GM19099 (cell line): Measurements from ENCODE around the gene TMCC1.

Experiments
- POLR2A ChIP-seq: IDR thresholded peaks from 3 replicates; pipeline ENCODE4 v1.6.1; 2011; ENCODE audit warnings: low read depth; ENCODE audit not compliant: insufficient read length; ENCODE audit errors: extremely low read depth

Gene TMCC1

DNA sequence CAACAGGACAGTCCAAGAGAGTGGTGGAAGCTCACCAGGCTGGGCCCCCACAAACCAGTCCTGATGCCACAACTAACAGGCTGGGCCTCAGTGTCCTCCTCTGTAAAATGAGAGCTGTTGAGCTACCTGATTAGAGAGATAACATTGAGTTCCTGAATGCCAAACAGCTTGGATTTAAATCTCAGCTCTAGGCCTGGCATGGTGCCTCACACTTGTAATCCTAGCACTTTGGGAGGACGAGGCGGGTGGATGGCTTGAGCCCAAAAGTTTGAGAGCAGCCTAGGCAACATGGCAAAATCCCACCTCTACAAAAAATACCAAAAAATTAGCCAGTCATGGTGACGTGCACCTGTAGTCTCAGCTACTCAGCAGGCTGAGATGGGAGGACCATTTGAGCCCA, 20.1 kb upstream of the TMCC1 start:
- no peak for TF ChIP-seq POLR2A

DNA sequence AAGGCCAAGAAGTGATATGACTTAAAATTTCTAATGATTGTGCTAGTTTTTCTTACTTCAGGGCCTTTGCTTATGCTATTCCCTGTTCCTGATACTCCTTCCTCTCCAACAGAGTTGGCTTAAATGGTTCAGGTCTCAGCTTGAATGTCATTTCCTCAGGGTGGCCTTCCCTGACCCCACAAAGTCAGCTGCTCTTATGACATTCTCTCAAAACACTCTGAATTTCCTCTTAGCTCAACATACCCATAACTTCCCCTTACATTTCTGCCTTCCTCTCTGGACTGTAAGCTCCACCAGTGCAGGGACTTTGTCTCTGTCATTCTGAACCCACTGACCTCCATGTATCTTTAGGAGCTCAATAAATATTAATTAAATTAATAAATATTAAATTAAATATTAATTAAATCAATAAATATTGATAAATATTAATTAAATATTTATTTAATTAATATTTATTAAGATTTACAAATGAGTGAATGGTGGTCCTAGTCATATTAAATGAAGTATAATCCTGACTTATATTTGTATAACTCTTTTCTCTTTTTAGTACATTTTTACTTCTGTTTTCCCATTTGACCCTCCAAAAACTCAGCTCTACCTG, 17.9 kb upstream of the TMCC1 start:
- TF ChIP-seq POLR2A, result no peak

DNA sequence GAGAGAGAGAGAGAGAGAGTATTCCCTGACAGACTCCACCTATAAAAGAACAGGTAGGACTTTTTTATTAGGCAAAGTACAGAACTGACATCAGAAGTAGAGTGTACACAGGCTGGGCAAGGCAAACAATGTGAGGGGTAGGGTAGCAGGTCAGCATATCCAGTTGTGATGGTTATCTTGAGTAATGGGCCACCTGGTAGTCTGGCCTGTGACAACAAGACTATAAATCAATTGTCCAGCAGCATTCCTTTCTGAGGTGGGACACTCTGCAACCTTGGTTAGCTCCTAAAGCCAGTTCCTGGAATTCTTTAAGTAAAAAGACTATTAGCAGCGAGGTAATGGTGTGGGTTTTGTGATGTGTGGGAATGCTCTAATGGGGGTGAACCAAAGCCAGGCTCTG, 14.9 kb upstream of the TMCC1 start:
- TF ChIP-seq POLR2A, result no peak

DNA sequence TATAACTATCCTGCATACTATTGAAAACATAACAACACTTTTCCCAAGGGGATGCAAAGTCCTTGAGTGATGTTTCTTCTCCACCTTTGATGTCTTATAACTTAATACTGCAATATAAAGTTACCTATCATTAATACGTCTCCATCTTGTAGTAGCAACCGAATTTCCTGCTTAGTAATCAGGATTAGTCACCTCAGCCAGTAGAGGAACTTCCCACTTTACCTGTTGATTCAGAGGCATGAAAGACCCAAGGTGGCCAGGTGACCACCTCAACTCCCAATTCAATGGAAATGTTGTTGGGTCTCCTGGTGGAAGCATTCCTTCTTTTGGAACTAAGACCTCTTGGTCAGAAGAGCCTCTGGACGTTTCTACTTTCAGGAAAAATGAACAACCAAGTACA, 3.5 kb upstream of the TMCC1 start:
- TF ChIP-seq POLR2A, result no peak

DNA sequence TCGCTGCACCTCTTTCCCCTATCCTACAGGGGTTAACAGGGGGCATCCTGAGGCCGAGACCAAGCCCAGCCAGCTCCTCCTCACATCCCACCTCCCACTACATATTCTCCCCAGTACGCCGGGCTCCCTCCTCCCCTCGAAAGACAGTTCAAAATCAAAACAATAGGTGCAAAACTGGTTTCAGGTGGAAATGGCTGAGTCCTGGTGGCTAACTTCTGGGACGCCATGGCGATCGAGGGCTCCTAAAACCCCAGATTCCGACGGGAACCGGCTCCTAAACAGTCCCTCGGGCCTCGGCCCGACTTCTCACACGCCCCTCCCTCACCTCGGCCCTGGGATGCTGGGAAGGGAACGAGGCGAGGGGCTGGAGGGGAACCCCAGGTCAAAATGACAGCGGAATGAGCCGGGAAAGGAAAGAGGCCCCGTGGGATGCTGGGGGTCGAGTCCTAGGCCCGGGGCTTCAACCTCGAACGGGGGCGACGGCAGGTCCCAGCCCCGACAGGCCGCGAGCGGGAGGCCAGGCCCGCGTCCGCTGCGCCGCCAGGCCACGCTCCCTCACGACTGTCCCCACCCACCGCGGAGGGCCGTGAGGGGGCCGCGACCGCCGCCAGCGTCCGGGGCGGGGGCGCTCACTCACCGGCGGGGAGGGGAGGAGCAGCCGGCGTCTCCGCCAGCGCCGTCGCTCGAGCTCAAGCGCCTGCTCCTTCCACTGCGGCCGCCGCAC, 492 bp downstream of the TMCC1 start:
- peak; percentile 58 for TF ChIP-seq POLR2A

DNA sequence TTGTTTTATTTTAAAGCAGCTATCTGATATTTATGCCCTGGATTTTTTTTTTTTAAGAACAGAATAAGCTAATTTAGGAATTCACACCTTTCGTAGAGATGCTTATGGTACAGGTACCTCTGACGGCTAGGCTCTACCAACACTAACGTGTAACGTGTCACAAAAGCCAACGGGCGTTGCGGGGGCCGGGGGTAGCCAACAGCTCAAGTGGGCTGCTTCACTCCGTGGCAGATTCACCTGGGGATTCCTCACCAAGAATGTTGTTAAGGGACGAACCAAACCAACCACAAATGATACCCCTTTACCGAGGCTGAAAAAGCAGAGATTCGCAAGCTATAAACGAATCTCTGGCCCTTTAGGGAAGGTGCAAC, 1.0 kb downstream of the TMCC1 start:
- TF ChIP-seq POLR2A, result no peak

DNA sequence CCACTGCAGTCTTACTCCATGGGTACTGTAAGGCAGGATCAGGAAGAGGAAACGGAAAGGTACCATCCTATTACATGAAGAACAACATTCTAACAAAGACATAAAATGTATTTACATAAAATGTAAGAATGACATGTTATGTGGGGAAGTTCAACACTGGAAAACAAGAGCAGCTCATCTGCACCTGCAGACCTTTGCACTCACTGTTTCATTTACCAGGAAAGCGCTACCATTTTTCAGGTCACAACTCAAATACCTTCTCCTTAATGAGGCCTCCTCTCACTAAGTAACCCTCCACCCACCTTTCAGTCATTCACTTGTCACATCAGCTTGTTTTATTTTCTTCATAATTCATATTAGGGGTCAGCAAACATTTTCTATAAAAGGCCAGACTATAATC, 2.6 kb downstream of the TMCC1 start:
- TF ChIP-seq POLR2A, result no peak

DNA sequence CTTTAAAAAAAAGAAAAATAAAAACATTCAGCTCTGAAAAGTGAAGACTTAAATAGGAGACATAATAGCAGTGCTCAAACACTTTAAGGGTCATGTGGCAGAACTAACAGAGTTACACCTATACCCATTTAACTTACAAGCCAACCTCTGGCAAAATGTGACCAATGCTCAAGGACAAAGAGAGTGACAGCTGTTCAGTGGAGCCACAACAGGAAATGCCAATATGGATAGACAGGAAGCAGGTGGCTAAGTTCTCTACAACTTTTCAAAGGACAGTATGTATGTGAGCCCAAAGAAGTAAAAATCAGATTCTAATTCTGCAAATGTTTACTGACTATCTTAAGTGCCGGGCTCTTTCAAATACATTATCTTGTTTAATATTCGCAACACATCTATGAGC, 3.4 kb downstream of the TMCC1 start:
- no peak for TF ChIP-seq POLR2A

DNA sequence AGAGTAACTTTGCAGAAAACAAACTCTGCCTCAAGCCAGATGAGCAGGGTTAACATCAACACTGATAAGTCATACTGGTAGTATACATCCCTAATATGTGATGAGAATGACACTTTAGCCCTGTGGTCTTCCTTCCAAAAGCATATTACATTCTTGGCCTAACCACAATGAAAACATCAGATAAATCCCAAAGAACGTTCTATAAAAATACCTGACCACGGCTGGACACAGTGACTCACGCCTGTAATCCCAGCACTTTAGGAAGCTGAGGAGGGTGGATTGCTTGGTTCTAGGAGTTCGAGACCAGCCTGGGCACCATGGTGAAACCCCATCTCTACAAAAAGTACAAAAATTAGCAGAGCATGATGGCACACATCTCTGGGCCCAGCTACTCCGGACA, 4.7 kb downstream of the TMCC1 start:
- TF ChIP-seq POLR2A, result no peak

DNA sequence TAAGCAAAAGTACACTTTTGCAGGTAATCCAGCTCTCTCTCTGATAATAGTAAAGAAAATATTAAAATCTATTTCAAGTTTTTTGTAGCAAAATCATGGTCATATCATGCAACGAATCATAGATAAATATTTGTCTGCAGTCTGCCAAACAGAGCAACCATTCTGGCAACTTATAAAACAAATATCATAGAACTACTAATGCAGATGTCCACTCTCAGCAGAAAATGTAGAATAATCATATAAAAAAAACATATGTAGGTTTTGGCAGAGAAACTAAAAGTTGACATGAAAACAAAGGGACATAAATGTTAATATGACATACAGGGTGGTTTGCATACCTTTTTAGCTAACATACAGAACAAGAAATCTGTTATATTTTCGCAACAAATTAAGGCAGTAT, 12.2 kb downstream of the TMCC1 start:
- no peak for TF ChIP-seq POLR2A

DNA sequence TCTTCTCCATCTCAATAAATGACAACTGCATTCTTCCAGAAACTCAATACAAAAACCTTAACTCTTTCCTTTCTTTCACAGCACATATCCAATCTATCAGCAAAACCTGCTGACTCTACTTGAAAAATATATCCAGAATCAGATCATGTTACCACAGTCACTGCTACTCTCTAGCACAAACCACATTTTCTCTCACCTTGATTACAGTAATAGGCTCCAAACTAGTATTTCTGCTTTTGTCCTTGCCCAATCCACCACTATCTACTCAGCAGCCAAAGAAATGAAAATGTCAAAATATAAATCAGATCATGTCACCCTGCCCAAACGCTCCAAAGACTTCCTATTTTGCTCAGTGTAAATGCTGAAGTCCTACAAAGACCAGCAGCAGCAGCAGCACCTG, 15.2 kb downstream of the TMCC1 start:
- no peak for TF ChIP-seq POLR2A

DNA sequence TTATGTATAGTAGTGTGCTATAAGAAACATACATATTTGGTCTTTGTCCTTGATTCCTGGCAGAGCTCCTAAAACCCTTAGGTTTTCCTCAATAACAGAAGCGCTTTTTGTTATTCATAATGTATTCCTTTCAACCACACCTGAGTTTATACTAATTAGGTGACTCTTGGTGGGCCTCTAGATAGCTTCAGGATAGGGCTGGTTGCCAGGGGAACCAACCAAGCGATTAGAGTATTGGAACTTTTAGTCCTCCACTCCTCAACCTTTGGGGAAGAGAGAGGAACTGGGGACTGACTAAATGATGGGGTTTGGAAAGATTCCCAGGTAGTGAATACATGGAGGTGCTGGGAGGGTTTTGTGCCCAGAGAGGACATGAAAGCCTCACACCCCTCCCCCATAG, 24.6 kb downstream of the TMCC1 start:
- no peak for TF ChIP-seq POLR2A

DNA sequence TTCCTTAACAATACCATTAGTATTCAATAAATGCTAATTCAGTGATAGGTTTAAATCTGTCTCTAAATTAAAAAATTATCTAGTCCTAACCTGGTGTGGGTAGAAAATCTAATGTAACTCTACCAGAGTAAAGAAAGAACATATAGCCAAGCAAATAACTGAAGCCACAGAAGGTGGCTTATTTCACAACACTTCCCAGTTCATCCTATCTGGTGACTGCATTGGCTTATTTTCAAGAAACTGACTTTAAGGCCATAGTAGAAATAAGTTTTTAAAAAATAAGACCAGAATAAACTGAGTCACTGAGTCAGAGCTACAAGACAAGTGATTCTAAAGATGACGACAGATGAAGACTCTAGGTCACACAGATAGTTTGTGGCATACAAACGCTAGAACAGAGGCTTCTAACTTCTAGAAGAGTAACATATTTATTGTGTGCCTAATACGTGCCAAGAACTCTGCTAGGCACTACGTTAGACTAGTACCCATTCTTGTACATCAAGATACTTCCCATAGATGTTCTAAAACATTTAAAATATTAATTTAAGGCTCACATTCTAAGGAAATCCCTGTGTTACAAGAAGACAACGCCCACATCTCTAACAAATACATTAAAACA, 25.9 kb downstream of the TMCC1 start:
- TF ChIP-seq POLR2A, result no peak

DNA sequence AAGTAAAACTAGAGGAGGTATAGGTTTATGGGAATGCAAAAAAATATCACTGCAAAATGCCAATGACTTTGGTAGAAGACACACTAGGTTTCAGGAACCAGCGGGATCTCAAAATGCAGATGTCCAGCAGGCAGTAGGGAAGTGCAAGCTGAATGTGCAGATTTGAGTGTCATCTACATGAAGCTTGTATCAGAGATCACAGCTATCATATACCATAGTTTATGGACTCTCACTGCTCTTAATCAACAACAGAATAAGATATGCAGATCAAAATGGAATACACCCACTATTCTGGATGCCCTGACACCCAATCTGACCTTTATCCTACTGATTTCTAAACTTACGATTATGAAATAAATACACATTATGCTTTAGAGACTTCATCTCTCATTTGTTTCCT, 27.7 kb downstream of the TMCC1 start:
- no peak for TF ChIP-seq POLR2A

DNA sequence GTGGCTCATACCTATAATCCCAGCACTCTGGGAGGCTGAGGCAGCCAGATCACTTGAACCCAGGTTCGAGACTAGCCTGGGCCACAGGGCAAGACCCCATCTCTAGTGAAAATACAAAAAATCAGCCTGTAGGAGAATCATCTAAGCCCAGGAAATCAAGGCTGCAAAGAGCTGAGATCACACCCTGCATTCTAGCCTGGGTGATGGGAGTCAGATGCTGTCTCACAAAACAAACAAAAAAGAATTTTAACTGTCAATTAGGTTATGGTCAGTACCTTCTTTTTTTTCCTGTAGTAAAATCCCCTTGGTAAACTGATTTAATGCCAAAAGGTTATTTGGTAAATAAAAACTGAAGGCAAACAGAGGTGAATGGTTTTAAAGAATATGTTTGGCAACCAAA, 29.0 kb downstream of the TMCC1 start:
- no peak for TF ChIP-seq POLR2A

DNA sequence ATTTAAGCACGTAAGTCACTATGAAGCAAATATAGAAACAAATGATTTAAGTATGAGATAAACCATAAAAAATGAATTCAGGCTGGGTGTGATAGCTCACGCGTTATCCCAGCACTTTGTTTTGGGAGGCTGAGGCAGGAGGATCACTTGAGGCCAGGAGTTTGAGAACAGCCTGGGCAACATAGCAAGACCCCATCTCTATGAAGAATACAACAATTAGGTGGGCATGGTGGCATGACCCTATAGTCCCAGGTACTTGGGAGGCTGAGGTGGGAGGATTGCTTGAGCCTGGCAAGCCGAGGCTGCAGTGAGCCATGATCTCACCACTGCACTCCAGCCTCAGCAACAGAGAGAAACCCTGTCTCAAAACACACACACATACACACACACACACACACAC, 34.2 kb downstream of the TMCC1 start:
- no peak for TF ChIP-seq POLR2A
